NCI-H510A (cell line): ENCODE data around the gene TTLL1.

ENCODE experiments used
- DNase-seq: peaks from one replicate; lab custom pipeline; 2025; lab: John Stamatoyannopoulos, UW

Gene TTLL1

DNA sequence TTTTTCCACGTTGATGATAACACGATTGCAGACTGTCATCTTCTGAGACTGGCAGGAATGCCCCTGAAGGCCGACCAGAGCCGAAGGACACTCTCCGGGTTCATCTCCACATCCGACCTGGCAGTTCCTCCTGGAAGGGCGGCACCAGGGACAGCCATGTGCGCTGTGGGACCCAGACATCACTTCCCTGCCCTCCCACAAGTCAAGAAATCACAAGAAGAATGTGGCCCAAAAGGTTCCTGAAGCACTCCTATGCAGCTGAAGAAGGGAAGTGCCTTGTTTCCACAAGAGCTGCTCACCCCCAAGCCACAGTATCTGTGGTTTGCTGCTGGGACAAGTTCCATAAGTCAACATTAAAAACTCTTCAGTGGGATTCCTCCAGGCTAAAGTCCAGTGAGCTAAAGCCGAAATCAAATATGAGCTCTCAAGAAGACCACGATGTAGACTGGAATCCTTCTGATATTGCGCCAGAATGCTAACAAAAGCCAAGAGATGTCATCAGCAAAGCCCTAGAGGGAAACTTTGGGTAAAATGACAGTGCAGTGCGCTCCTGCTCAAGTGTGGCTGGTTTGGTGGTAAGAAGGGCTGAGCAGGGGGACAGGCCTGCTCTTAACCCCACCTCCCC is 95.4 kb downstream of the TTLL1 start:
- no peak for DNase-seq

DNA sequence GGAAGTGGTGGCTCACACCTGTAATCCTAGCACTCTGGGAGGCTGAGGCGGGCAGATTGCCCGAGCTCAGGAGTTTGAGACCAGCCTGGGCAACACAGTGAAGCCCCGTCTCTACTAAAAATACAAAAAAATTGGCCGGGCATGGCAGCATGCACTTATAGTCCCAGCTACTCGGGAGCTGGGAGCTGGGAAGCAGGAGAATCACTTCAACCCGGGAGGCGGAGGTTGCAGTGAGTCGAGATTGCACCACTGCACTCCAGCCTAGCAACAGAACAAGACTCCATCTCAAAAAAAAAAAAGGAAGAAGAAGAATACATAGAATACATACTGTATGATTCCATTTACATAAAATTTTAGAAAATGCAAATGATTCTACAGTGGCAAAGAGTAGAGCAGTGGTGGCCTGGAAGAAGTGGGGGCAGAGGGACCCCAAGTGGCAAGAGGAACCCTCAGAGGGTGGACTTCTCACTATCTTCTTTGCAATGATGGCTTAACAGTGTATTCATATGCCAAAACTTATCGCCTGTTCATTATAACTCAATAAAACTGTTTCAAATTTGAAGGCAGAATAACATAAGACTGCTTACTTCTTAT is 96.2 kb downstream of the TTLL1 start:
- DNase-seq = no peak

DNA sequence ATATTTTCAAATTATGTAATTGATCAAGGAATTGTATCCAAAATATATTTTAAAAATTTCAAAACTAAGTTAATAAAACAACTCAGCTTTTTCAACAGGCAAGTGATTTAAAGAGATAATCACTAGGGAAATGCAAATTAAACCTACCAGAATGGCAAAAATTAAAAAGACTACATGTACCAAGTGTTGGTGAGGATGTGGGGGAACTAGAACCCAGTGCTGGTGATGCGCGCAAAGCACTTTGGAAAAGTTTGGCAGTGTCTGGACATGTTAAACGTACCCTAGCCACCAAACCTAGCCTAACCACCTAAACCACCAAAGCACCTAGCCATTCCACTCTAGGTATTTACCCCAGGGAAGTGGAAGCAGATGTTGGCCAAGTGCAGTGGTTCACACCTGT is 97.1 kb downstream of the TTLL1 start:
- DNase-seq = no peak

DNA sequence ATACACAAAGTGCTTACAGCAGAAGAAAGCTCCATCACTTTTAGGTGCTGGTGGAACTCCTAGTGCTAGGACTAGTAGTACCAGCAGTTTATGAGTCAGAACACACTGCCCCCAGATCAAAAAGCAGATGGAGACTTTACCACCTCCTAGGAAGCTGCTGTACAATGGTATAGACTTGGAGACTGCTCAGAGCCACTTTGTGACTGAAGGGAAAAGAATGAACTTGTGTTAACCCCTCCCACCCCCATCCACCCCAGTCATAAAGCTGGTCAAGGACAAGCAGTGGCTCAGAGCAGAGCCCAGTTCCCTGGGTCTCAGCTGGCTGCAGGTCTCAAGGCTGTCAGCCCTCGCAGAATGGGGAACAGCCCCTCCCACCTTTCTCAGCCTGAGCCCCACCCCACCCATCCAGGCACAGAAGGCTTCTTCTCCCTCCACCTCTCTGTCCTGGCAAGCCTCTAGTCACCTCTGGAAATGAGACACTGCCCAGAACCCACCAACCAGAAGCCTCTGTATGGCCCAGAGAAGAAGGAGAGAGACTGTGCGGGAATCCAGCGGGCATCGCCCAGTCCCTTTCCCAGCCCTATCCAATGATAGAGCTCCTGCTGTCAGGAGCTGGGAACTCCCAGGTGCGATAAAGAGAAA is 98.1 kb downstream of the TTLL1 start:
- DNase-seq = no peak

DNA sequence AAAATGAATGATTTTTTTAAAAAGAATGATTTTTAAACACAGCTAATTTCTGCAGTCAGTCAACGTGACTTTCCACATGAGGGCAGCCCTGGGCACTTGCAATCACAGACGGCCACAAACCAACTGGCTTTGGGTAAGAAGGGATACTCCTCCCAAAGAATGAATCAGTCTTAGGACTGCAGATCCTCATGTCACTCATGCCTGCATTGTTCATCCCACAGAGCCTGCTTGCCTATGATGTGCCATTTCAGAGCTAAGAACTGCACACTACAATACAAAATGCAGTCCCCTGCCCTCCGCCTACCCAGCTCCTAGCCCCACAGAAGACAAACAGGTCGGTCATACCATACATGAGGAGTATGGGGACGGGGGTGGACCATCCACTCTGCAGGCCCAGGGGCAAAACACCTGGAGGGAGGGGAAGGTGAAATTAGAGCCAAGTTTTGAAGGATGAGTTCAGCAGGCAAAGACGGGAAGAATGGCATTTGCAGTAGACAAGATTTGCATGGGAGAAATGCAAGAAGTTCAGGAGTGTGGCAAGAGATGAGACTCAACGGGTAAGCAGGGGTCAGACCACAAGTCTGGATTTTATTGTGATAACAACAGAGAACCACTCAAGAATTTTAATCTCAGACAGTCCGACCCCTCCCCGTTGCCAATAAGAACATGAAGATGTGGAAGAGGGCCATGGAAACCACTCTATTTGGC is 98.9 kb downstream of the TTLL1 start:
- no peak for DNase-seq
